ENCODE measurements around the gene YWHAE.
"Not testable (repeated sequence)": the region's sequence is repeated elsewhere in the genome, so short reads cannot be mapped to it uniquely, and the experiment has no call there.

YWHAE gene

DNA sequence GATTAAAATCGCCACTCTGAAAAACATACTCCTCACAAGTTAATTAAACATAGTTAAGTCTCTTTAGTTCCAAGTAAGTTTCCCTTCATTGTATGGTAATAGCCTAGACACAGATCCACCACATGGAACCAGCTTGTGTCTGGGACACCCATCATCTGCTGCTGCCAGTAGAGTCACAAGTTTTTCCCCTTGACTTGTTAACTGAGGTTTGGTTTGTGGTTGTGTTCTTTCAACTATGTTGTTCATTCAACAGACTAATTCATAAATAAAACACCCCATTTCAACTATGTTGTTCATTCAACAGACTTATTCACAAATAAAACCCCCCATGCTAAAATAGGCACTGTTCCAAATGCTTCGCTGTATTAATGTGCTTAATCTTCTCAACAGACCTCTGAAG is 24.4 kb downstream of the YWHAE start:
- DNase-seq (ENCODE audit: insufficient read length, low spot score) (no peak), FAIRE-seq (no peak)

GRCh38 chr17:1374431-1375177 is 25.4 kb downstream of the YWHAE start:
- DNase-seq (ENCODE audit: insufficient read length, low spot score) (no peak), FAIRE-seq (peak; percentile 94)

- FAIRE-seq: no peak
- DNase-seq (ENCODE audit: insufficient read length, low spot score): no peak
These were observed 26.2 kb downstream of the YWHAE start for GRCh38 chr17:1373707-1374237.

- DNase-seq (ENCODE audit: insufficient read length, low spot score): no peak
- FAIRE-seq: no peak
These were observed 27.4 kb downstream of the YWHAE start for GRCh38 chr17:1372618-1373017.

GRCh38 chr17:1371893-1372590 is 28.0 kb downstream of the YWHAE start:
- FAIRE-seq (no peak), DNase-seq (ENCODE audit: insufficient read length, low spot score) (no peak)

GRCh38 chr17:1368588-1368987 is 31.4 kb downstream of the YWHAE start:
- no peak for DNase-seq (ENCODE audit: insufficient read length, low spot score)
- no peak for FAIRE-seq

GRCh38 chr17:1367351-1367745 is 32.7 kb downstream of the YWHAE start:
- DNase-seq (ENCODE audit: insufficient read length, low spot score): no peak
- no peak for FAIRE-seq

DNA sequence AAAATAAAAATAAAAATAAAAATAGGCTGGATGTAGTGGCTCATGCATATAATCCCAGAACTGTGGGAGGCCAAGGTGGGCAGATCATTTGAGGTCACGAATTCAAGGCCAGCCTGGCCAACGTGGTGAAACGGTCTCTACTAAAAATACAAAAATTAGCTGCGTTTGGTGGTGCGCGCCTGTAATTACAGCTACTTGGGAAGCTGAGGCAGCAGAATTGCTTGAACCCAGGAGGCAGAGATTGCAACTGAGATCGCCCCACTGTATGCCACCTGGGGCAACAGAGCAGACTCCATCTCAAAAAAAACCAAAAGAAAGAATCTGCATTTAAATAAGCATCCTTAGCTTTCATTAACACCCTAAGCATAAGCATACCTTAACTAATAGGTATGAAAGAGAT is 33.8 kb downstream of the YWHAE start:
- FAIRE-seq (no peak), DNase-seq (ENCODE audit: insufficient read length, low spot score) (no peak)

DNA sequence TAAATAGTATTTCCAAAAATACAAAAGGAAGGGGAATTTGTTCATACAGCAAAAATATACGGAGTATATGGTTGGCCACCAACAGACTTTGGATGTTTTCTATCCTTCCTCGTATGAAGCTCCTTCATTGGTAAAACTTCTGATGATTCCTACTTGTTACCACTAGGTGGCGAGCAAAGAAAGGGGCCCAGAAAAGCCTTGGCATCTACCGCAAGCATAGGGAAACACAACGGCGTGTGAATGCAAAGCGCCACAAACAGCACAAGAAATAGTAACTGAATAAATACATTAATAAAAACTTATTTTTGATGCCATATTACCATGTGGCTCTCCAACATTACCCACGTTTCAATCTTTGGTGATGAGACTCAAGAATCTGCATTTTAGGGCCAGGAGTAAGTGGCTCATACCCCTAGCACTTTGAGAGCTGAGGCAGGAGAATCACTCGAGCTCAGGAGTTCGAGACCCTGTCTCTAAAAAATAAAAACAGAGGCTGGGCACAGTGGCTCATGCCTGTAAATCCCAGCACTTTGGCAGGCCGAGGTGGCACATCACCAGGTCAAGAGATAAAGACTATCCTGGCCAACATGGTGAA is 34.5 kb downstream of the YWHAE start:
- DNase-seq (ENCODE audit: insufficient read length, low spot score) (peak; percentile 54), FAIRE-seq (peak; percentile 91)

DNA sequence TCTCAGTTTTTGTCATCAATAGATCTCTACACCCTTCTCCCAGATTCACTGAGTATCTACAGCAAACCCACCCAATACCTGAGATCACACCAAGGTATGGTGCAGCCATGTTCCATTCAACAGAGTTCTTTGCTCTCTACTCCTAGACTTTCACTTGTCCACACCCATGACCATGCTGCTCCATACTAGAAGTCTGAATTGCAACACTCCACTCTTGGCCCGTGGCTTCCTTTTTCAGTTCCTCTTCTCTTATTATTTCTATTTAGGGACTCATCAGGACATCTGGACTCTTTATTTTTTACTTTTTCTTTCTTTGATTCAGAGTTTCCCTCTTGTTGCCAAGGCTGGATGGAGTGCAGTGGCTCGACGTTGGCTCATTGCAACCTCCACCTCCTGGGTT is 37.1 kb downstream of the YWHAE start:
- DNase-seq (ENCODE audit: insufficient read length, low spot score): no peak
- FAIRE-seq: peak; percentile 78

DNA sequence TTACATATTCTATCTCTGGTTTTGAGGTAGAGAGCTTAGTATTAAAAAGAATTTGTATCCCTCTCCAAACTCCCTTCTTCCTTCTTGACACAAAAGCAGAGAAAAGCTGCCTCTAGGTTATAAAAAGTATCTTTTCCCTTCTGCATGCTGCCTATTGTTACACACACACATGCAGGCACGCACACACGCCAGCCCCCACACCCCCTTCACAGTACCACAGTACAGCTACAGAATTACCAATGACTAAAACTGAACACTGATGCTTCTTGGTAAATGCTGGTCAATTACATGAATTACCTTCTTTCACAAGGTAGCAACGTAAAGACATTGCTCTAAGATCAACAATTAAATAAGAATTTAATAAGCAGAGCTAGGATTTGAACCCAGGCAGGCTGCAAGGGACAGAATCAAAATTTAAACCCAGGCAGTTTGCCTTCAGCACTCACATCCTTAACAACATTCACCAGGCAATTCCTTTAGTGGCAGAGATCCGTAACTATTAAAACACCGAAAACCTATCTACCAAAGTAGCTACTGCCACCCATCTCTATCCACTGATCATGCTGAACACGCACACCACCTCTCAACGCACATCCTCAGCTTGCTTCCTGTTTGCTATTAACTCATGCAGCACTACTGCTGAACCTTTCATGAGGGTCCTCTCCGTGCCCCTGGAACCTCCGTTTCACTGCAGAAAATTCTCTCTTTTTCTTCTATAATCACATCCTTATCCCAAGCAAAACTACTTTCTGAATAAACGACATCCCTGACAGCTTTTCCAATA is 37.8 kb downstream of the YWHAE start:
- FAIRE-seq: peak; percentile 42

DNA sequence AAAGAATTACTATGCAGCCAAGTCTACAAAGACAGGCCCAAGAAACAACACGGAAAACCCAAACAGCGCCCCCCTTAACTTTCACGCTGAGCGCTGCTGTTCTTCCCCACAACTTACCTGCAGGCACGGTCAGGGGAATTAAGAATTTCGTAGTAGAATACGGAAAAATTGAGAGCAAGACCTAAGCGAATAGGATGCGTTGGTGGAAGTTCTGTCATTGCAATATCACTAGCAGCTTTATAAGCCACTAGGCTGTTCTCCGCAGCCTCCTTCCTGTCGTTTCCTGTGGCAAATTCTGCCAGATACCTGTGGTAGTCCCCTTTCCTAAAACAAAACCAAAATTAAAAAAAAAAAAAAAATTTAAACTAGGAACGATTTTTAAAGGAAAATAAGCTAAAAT is 39.0 kb downstream of the YWHAE start:
- DNase-seq (ENCODE audit: insufficient read length, low spot score) (no peak), FAIRE-seq (no peak)

More for the DNA sequence above, 37.8 kb downstream of the YWHAE start:
- no peak for DNase-seq (ENCODE audit: insufficient read length, low spot score)

DNA sequence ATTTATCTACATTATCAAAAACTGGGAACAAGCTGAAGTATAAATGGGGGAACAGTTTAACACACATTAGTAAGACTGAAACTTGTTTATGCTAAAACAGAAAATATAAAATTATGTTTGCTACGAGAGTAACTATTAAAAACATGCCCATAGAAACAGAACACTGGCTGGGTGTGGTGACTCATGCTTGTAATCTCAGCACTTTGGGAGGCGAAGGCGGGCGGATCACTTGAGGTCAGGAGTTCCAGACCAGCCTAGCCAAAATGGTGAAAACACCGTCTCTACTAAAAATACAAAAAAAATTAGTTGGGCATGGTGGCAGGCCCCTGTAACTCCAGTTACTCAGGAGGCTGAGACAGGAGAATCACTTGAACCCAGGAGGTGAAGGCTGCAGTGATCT is 39.7 kb downstream of the YWHAE start:
- peak; percentile 14 for FAIRE-seq
- not testable (repeated sequence) for DNase-seq (ENCODE audit: insufficient read length, low spot score)

GRCh38 chr17:1354030-1354429 is 46.0 kb downstream of the YWHAE start:
- DNase-seq (ENCODE audit: insufficient read length, low spot score): no peak
- no peak for FAIRE-seq

GRCh38 chr17:1352530-1352929 is 47.5 kb downstream of the YWHAE start:
- DNase-seq (ENCODE audit: insufficient read length, low spot score); FAIRE-seq: not testable (repeated sequence)

DNA sequence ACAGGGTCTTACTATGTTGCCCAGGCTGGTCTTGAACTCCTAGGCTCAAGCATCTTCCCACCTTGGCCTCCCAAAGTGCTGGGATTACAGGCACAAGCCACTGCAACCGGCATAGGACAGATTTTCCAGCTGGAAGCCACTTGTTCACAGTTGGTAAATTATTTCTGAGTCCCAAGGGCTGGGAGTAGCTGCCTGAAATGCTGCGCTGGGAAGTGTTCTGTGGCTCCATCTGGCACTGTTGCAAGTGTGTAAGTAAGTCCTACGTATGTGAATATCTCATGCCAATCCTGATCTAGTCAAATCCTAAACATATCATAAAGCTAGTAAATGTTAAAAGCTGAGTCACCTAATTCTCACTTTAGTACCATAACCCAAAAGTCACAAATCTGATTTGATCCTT is 48.1 kb downstream of the YWHAE start:
- FAIRE-seq (no peak), DNase-seq (ENCODE audit: insufficient read length, low spot score) (no peak)

- FAIRE-seq: no peak
- no peak for DNase-seq (ENCODE audit: insufficient read length, low spot score)
These were observed 48.7 kb downstream of the YWHAE start for GRCh38 chr17:1351275-1351674.

DNA sequence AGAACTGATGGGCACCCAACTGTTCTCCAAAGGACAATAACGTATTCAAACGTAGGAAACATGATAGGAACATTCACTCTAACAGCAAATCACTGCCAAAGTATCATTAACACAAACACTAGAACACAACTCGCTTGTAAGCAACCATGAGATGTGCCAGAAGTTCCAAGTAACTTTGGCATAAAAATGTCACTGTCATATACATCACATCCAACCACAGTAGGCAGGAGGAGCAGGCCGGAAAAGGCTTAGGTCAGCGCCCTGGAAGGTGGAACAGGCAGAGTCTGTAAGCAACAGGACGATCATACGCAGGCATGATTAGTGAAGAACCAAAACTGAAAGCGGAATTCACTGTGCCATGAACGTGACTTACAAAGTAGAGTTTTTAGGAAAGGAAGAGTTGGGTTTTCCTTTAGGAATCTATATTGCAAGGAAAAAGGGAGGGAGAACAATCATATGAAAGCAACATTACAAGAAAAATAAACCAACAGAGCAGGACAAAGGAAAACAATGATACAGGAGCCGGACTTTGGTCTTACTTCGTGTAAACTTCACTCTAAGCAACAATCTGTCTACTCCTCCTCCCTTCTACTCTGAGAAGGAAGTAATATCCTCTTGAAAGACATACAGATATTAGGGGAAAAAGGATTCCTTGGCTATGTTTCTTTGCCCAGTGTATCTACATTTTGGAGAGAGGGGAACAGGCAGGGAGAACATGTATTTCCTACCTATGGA is 52.3 kb downstream of the YWHAE start:
- FAIRE-seq: no peak
- no peak for DNase-seq (ENCODE audit: insufficient read length, low spot score)

DNA sequence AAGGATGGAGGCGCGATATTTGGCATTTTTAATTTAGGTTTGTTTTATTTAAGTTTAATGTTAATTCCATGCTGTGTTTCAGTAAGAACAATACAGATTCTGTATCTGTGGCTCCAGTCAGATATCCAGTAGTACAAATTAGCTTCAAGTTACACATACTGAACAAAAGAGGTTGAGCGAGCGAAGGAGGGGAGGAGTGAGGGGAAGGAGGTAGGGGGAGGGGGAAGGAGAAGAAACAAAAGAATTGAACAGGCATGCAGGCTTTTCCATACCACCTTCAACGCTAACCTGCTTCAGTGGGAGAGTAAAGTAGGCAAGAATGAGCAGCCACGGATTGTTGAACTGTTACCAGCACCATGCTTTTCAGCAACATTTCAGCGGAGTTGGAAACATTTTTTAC is 55.5 kb downstream of the YWHAE start:
- DNase-seq (ENCODE audit: insufficient read length, low spot score) (no peak), FAIRE-seq (no peak)

DNA sequence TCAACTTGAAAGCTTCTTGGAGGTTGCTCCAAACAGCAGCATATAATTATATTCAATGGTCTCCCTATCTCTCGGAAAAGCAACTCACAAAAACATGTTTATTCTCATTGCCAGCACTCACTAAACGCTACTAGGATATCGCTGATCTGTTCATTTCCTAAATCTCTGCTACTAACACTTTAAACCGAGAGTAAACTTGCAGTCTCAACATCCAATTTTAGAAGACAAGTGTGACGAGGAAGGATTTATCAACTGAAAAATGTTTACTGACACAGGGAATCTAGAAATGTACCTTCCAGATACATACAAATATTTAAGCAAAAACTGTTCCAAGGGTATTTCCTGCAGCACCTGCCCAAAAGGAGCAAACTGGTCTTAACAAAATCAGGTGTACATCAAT is 56.5 kb downstream of the YWHAE start:
- DNase-seq (ENCODE audit: insufficient read length, low spot score) (no peak), FAIRE-seq (no peak)
